ENCODE results near the gene IFI35. TPM values are rescaled to one million over a fixed set of nuclear protein-coding genes. Genes with fewer than 3 reads are reported as not detected.

IFI35 gene
- total and polyA plus RNA-seq, 2 of the 8 experiments (the other 6 are each of a cell fraction or from before 2014, with no cell fraction given), result 2.5 to 4.7 TPM

GRCh38 chr17:42971589-42971988, 35.0 kb upstream of the IFI35 start:
- no peak overlapping the region for H4K91ac ChIP-seq (replicated peaks; ENCODE audit: insufficient read length, low read length)
- no peak overlapping the region for H2BK5ac ChIP-seq (ENCODE audit: low read depth, low read length)
- H3K9ac ChIP-seq (replicated peaks in 1 of 4; ENCODE audit: extremely low read depth in 1 of 4, low read depth in 3 of 4, low read length in 3 of 4), result no peak overlapping the region
- H3K4me3 ChIP-seq (ENCODE audit: extremely low read depth in 1 of 4, insufficient read depth in 2 of 4, low read depth in 3 of 4, low read length in 4 of 4), result no peak overlapping the region
- H4K5ac ChIP-seq (ENCODE audit: insufficient read length, low read depth, low read length), result no peak overlapping the region
- H2AK5ac ChIP-seq (ENCODE audit: low read depth, low read length), result no peak overlapping the region
- H3K4ac ChIP-seq (replicated peaks; ENCODE audit: insufficient read length, low read depth, low read length), result no peak overlapping the region
- H2BK15ac ChIP-seq (ENCODE audit: low read length), result no peak overlapping the region
- H2AFZ ChIP-seq (ENCODE audit: low read length), result no peak overlapping the region
- no peaks in the 10 kb centered on the region for H3K4me1 ChIP-seq (replicated peaks in 1 of 4; ENCODE audit: control insufficient read depth in 3 of 4, insufficient read depth in 4 of 4, low read length in 3 of 4)
- ChIA-PET POLR2A (ENCODE audit: partially characterized antibody) (interaction anchor here (1.0 to 1.8 kb wide), 4 partner anchors 9 to 138 kb away, joined by 3 to 5 read pairs (median 4); partner anchors contain the start of genes PSME3 and RPL27), CTCF (ENCODE audit: partially characterized antibody) (interaction anchor here (0.5 kb wide), 1 partner anchor 164 kb away, joined by 3 read pairs; no protein-coding TSS in a partner anchor)
- no peak overlapping the region for H3K27ac ChIP-seq (ENCODE audit: low read depth, low read length)
- no peak for TF ChIP-seq HDAC6 (IDR thresholded peaks at IDR 0.05; ENCODE audit: low read depth, low read length)
- no peak for TF ChIP-seq E2F6 (IDR thresholded peaks at IDR 0.05)
- no peak for TF ChIP-seq SIRT6 (IDR thresholded peaks at IDR 0.05; ENCODE audit: low read length)
- no peak for TF ChIP-seq POU5F1 (IDR thresholded peaks at IDR 0.05; ENCODE audit: low read depth, low read length)
- no peak for TF ChIP-seq CEBPB (IDR thresholded peaks at IDR 0.05; ENCODE audit: low read depth, low read length)
- TF ChIP-seq GTF2F1 (IDR thresholded peaks at IDR 0.05; ENCODE audit: borderline replicate concordance, low read depth, low read length), result no peak
- no peak for TF ChIP-seq GABPA (IDR thresholded peaks at IDR 0.05; ENCODE audit: borderline replicate concordance, insufficient read depth, low read length)
- TF ChIP-seq SAP30 (IDR thresholded peaks at IDR 0.05; ENCODE audit: insufficient read depth, insufficient replicate concordance, low read length), result no peak
- no peak overlapping the region for H2BK12ac ChIP-seq (ENCODE audit: low read depth, low read length)
- H3K79me1 ChIP-seq (ENCODE audit: low read depth, low read length), result no peaks in the 10 kb centered on the region
- H2BK120ac ChIP-seq (replicated peaks; ENCODE audit: low read depth, low read length), result no peak overlapping the region
- no peaks in the 10 kb centered on the region for H3K36me3 ChIP-seq (ENCODE audit: control insufficient read depth in 2 of 4, insufficient read depth in 4 of 4, low read length in 3 of 4)
- H3K27me3 ChIP-seq (replicated peaks in 1 of 4; ENCODE audit: control insufficient read depth in 3 of 4, extremely low read depth in 1 of 4, insufficient read depth in 3 of 4, low read length in 3 of 4), result no peaks in the 10 kb centered on the region
- H3K56ac ChIP-seq (replicated peaks; ENCODE audit: insufficient read length, low read depth, low read length), result no peak overlapping the region
- no peak overlapping the region for H3K18ac ChIP-seq (ENCODE audit: extremely low read depth, low read length)
- WGBS, 2 experiments (ENCODE audit: extremely low coverage in 1 of 2, insufficient coverage in 1 of 2, insufficient read length in 1 of 2, insufficient replicate concordance in 2 of 2, low coverage in 1 of 2, low lambda C conversion rate in 2 of 2, missing lambda C conversion rate in 1 of 2), result 90% methylated on average over 5 of the region's 5 CpGs; no CpG with 5 or more reads in 1 of the 2 experiments
- H2BK20ac ChIP-seq (ENCODE audit: low read length), result no peak overlapping the region
- DNase-seq (ENCODE audit: low read depth in 1 of 2, low spot score in 2 of 2) (no peak), FAIRE-seq (no peak)
- H4K20me1 ChIP-seq (replicated peaks in 1 of 2; ENCODE audit: control insufficient read depth in 1 of 2, insufficient read depth in 2 of 2, low read length in 2 of 2), result no peaks in the 10 kb centered on the region
- no peak overlapping the region for H3K4me2 ChIP-seq (ENCODE audit: insufficient read depth in 1 of 2, low read depth in 2 of 2, low read length in 2 of 2)
- H3K14ac ChIP-seq (ENCODE audit: insufficient read length), result no peak overlapping the region
- no peaks in the 10 kb centered on the region for H3K79me2 ChIP-seq (ENCODE audit: control insufficient read depth in 1 of 2, insufficient read depth in 2 of 2, low read length in 2 of 2)
- no peak overlapping the region for H3K23ac ChIP-seq (ENCODE audit: insufficient read length)
- H4K8ac ChIP-seq (ENCODE audit: extremely low read depth, insufficient read depth, low read length), result no peak overlapping the region
- no peaks in the 10 kb centered on the region; the same call in 1 of the 2 replicates for H3K23me2 ChIP-seq (ENCODE audit: low read depth, low read length)
- H3K9me3 ChIP-seq (ENCODE audit: insufficient read depth in 2 of 2, low read depth in 1 of 2, low read length in 1 of 2), result peaks cover 0 to 3% of the 10 kb centered on the region in 2 experiments; a peak in 1 of 4 replicates

Measured in H1 (cell line).